H1 (cell line): ENCODE data around the gene ZNF830. TPM values are rescaled to one million over a fixed set of nuclear protein-coding genes. Genes with fewer than 3 reads are reported as not detected.

Experiments used
- CTCF ChIP-seq, 3 experiments: IDR thresholded peaks; 1 replicate in 2 of 3; 2 replicates in 1 of 3; pipeline versions ENCODE4 v1.5.1 to v1.6.1; 2011; ENCODE audit warnings: low read length in 3 of 3, mild to moderate bottlenecking in 3 of 3, inconsistent platforms in 2 of 3, low read depth in 1 of 3, moderate library complexity in 1 of 3; ENCODE audit not compliant: insufficient read depth in 1 of 3; ENCODE audit errors: control extremely low read depth in 1 of 3
- polyA plus RNA-seq, 7 experiments: library from polyadenylated mRNA; depleted of rRNA in 3 of 7; stranded (reverse) in 5 of 7; unstranded in 2 of 7; fragments of >200 nt in 5 of 7; fragments of 200-250 nt in 2 of 7; gene quantifications; 1 replicate in 5 of 7; 2 replicates in 1 of 7; 4 replicates in 1 of 7; pipeline versions ENCODE4 v1.2.1 to v1.2.3, GENCODE V29; 2011 to 2013; ENCODE audit warnings: missing spikeins in 2 of 7, mixed read lengths in 2 of 7
- total RNA-seq: library from RNA; stranded (reverse); fragmentation: NEBNext Ultra II Directional; extraction: Animal tissue kit (Norgen Biotek cat#: 25700); gene quantifications from 2 replicates; pipeline ENCODE4 v1.2.1, GENCODE V29; 2021

Gene ZNF830
- total and polyA plus RNA-seq, 2 of the 8 experiments (the other 6 are each of a cell fraction or from before 2014, with no cell fraction given) = 4.2 to 19.9 TPM

GRCh38 chr17:34998205-34998604 lies 36.9 kb downstream of the ZNF830 start (continued):
- TF ChIP-seq CTCF (IDR thresholded peaks at IDR 0.05; ENCODE audit: control extremely low read depth in 1 of 3, insufficient read depth in 1 of 3, low read depth in 1 of 3, low read length in 3 of 3) = peak; percentile 87 to 93 (median 88)
